ENCODE data around the gene ITGA8.
A peak's percentile ranks its signal among the peaks of the same experiment; 100 is the strongest.
"Not testable (repeated sequence)": the region's sequence is repeated elsewhere in the genome, so short reads cannot be mapped to it uniquely, and the experiment has no call there.

The ITGA8 gene

DNA sequence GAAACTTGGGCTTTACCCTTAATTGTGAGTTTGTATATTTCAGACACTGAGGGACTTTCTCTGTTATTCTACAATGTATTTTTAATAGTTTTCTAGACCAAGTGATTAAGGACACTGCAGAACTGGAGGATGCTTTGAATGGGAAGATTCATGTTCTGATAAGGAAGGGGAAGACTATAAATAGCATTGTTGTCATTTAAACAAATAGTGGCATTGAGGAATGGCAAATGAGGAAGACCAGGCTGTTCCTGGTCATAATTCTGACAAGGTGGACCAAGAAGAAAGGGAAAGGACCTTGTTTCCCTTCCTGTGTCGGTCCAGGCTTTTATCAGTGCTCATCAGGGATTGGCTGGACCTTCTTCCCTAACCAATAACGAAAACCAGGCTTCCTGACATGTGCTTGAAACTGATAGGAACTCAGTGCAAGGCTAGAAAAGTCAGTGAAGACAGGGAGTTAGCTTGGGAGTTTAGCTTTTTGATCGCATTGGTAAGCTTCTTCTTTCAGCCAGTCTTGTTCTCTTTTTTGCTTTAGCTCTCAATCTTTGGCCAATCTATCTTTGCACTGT lies 116.2 kb downstream of the ITGA8 start:
- no peak for DNase-seq

DNA sequence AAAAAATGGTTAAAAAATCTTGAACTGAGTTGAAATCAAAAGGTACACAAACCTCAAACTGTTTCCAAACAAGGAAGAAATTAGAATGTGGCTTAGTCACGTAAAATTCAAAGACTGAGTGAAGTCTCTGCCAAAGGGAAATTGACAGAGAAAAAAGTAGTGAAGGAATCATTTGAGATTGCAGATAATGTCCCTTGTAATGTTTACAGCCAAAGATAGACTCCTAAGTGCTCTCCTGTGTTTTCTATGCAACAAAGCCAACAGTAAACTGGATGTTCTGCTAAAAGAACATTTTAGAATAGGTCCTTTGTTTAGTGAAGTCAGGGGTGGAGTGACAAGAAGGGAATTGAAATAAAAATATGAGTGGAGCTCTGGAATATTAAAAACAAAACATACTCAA lies 117.9 kb downstream of the ITGA8 start:
- no peak for DNase-seq

DNA sequence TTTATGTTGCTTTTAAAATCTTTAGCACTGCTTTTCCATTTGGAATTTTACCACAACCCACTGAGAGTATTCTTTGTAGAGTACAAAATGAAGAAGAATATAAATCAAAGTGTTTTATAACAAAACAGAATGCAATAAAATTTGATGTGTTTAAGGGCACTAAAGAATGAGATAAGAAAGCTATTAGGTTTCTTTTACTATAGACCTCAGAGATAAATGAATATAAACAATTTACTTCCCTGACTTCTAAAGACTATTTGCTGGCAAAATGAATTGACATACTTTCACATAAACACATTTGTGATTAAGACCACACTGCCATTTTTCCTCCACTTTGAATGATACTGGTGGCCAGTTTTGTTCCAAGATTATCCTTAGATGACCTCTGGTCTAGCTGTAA lies 124.5 kb downstream of the ITGA8 start:
- no peak for DNase-seq

DNA sequence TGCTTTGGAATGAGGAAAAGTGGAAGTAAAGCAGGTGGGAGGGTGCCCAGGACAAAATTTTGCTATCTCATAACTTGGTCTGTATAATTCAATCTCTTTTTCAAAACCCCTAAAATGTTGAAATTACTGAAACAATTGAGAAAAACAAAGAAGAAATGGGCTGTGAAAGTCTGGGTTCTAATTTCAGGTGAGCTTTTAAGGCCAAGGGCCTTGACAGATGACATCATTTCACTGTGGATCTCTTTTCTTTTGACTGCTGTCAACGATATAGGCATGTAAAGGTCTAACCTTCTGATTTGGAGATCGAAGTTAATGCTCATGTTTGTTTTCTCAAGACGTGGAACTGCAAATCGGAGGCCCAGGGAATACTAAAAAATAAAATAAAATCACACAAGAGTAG lies 127.8 kb downstream of the ITGA8 start:
- no peak for DNase-seq

DNA sequence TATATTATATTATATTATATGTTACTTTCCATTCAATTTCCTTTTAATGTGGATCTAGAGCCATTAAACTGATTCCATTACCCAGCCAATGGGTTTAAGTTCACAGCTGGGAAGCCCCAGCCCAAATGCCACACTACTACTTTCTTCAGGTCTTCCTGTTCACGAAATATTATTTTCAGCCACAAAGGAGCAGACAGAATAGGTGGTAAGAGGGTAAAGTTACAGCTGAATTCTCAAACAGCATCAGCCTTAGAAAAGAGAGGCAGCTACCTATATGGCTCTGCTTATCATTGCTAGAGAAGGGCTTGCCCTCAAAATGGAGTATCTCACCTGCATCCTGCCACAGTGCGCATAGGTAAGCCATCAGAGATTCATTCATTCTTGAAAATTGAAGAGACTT lies 128.3 kb downstream of the ITGA8 start:
- DNase-seq: no peak

DNA sequence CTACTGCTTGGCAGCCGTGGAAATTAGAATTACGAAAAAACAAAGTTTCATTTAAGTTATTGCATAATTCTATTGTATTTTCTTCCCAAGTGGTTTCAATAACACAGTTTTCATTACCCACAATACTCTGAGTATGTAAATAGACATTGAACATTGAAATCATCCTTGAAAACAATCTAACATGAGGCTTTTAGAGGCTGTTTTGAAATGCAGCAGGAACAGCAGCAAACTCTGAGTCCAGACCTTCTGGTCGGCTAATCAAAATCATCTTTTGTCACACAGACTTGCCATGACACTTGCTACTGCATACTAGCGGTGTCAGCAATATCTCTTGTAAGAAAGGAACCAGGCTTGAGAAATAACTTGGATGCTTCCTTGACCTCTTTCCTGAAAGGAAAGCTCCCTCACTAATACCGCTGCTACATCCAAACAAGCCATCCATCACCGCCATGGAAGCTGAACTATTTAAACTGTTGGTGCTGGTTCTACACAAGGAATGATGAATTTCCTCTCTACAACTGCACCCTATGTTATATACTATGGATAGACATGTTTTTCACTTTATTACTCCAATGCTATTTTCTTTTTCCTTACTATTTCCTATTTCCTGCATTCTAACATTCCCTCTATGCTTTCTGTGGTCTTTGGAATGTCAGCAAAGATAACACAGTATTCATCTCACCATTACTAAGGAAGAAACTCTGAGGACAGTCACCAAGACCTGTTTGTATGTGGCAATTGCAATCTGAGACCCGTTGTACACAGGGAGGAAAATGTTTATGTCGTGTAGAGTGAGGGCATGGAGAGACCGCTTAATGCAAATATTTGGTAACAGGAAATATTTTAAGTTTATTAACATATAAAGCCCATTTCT lies 130.8 kb downstream of the ITGA8 start:
- DNase-seq: no peak

DNA sequence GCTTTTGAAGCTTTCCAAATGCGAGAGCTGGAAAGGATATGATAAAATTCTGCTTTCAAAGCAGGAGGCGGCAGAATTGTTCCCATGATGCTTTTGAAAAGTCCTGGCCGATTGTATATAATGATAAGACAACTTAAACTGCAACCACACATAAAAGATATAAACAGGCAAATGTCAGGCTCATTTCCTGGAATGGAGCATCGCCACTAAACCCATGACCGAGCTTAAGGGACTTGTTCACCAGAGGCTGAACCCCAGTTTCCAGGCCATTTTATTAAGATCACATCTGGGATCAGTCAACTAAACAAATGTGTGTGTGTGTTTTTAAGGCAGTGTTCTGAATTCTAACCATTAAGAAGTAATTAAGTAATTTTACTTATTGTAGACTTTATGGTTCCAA lies 131.6 kb downstream of the ITGA8 start:
- no peak for DNase-seq

DNA sequence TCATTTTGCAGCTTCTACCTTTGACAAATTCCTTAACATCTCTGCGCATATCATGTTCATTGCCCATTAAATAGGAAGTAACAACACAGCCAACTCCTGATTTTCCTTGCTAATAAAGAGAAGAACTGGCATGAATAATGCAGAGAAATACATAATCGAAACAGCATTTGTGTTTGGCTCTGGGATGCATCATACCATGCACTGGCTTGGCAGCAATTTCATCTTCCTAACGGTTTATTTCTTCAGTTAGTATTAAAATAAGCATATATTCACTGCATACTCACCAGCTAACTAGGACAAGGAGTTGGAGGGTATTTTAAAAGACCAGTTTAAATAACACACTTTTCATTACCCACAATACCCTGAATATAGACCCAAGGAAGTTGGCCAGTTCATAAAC lies 132.5 kb downstream of the ITGA8 start:
- DNase-seq: no peak

DNA sequence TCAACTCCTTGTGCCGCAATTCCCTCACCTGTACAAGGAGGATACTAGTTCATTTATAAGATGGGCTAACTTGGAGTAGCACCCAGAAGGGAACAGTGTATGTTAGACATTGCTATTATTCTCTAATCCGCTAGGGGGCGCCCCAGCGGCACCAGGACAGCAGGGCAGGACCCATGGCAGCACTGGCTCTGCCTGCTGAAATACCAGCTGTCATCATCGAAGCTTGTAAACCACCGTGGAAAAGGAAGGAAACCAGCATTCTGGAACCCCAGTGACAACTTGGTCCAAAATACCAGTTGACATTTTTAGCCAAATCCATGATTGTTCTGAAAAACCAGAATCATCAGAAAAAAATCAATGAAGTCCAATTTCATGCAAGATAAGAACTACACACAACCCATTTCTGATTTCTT lies 134.4 kb downstream of the ITGA8 start:
- DNase-seq: peak; percentile 2

DNA sequence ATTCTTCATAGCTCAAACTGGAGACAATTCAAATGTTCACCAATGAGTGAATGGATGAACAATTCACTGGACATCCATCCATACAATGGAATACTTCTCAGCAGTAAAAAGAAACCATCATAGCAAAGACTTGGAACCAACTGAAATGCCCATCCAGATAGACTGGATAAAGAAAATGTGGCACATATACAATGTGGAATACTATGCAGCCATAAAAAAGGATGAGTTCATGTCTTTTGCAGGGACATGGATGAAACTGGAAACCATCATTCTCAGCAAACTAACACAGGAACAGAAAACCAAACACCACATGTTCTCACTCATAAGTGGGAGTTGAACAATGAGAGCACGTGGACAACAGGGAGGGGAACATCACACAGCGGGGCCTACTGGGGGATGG lies 136.8 kb downstream of the ITGA8 start:
- not testable (repeated sequence) for DNase-seq

DNA sequence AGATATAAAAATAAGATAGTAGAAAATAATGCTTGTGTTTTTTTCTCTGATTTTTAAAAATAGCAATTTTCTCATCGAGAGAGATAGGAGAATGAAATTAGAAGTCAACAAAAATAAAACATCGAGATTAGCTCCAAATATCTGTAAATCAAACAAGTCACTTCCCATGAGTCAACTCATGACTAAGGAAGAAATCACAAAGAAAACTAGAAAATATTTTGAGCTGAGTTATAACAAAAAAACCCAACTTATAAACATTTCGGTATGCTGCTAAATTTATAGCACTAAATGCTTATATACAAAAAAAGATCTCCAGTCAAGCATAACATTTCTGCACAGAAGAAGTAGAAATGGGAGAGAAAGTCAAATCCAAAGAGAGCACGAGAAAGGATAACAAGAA lies 140.1 kb downstream of the ITGA8 start:
- DNase-seq: no peak

DNA sequence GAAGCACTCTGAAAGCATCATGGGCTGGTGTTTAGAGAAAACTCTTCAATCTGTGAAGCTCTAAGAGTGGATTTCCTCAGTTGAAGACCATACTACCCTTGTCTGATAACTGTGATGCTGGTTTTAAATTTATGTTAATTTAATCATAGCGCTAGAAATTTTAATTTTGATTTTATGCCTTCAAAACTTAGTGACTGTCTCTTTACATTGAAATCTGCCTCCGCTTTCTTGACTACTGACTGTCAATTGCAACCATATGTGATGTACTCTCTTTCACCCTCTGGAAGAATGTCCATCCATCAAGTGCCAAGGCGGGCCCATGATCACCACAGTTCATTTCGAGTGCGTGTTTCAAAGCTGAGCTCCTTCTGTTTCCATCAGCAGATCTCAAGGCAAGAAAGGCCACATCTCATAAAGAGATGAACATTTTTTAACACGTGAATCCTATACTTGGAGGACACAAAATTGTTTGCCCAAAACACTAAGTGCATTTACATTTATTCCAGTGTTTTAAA lies 147.1 kb downstream of the ITGA8 start:
- DNase-seq: no peak

DNA sequence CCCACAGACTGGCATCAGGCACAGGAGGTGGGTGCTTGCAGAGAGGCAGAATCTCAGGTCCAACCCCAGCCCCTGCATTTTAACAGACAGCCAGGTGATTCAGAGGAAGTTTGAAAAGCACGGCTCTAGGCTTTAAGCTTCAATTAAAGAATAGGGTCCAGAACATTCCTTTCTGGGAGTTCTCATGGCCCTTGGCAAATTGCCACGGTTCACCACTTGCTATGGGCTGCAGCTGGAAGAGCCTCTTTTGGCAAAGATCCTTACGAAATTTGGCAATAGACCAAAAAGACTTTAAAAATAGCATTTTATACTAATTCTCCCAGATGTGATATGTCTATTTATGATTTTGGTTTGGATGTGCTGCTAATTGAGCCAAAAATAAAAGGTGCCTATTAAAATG lies 148.1 kb downstream of the ITGA8 start:
- DNase-seq: no peak

DNA sequence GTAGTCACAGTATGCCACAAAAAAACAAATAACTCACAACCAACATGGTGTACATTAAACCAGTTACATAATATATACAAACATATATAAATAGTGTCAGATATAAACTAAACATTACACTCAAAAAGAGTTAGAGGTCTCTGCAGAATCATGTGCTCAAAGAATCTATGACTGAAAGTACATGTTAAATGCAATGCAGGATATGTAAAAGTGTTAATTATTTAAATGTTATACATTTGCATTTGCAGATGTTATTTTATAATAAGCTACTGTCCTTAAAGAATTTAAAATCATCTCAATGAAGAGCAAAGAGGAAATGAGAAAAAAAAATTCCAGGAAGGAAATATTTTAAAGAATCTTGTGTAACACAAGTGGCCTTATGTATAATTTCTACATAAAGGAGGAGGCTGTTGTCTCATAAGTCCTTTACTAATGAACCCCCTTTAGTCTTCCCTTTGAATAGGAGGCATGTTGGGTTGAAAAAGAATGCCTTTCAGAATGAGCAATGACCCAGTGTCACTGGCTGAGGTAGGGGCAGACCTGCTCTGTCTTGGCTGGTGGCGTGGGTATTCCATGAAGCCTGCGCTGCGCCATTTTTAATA lies 148.9 kb downstream of the ITGA8 start:
- DNase-seq: peak; percentile 7

DNA sequence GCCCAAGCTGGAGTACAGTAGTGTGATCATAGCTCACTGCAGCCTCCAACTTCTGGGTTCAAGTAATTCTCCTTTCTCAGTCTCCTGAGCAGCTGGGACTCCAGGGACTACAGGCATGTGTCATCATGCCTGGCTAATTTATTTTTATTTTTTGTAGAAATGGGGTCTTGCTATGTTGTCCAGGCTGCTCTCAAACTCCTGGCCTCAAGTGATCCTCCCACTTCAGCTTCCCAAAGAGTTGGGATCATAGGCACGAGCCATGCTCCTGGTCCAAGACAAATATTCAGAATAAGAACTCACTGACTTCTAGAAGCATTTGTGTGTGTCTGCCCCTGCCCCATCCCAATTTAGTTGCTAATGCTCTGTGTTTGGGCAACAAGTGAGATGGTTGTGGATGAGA lies 151.8 kb downstream of the ITGA8 start:
- DNase-seq: no peak

DNA sequence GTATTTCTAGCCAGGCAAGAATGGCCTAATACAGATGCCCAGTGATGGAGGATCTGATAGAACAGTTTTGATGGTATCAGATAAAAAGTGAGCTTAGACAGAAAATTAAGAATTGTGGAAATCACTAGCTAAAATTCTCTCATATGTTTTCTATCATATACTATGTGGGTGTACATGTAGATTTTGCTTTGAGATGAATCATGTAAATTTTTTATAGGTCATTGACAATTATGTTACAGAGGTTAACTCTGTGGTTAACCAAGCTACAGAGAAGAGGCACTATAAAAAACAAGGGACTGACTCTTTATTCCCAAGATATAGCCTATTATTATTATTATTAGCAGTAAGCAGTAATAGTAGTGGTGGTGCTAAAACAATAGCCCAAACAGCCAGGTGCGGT lies 156.5 kb downstream of the ITGA8 start:
- DNase-seq: no peak

DNA sequence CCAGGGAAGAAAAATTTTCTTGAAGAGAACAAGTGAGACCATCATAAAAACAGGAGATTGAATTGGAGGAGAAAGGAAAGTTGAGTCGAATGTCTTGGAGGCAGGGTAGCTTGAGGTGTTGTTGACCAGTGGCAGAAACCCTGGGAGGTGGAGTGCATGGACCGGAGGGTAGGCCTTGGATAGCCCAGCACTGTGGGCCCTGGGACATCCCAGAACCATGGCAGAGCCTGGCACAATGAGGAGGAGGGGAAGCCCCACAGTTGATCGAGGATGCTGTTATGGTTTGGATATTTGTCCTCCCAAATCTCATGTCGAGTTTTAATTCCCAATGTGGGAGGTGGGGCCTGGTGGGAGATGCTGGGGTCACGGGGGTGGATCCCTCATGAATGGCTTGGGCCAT lies 157.1 kb downstream of the ITGA8 start:
- no peak for DNase-seq

DNA sequence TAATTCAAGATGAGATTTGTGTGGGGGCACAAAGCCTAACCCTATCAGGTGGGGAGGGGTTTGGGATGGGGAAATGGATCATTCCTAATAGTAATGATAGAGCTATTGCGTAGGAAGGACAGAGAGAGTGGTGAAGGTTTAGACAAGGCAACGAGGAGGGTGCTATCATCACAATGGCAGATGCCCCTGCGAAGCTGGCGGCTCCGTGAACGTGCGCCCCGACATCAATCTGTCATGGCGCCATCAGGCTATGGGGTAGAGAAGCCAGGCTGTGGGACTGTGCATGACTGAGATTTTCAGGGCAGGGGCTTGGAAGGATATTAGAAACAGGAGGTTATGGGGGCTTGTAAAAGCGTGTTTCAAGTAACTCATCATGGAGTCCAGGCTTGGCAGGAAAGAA lies 157.6 kb downstream of the ITGA8 start:
- no peak for DNase-seq

DNA sequence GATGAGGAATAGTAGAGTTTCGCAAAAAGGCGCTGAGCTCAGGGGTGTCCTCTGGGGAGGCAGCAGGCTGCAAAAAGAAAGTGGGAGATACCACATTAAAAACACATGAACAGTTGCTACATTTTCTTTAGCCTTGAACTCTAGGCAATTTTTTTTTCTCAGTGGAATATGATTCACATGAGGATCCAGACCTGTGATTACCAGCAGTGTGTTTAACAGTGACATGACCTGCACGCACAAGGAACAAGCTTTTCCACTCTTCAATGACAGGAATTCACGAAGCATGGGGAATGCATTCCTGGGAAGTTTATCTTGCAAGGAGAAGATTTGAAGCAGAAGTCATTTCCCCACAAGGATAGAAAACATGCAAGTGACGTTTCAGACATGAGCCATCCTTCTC lies 161.6 kb downstream of the ITGA8 start:
- DNase-seq: no peak

DNA sequence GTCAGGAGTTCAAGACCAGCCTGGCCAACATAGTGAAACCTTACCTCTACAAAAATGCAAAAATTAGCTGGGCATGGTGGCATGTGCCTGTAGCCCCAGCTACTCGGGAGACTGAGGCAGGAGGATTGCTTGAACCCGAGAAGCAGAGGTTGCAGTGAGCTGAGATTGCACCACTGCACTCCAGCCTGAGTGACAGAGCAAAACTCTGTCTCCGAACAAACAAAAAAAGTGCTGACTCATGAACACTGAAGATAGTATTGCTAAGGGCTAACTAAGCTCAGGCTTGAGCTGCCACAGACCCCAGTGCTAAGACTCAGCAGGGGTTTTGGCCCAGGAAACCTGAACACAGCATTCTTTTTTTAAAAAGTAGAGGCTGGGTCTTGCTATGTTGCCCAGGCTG lies 162.6 kb downstream of the ITGA8 start:
- not testable (repeated sequence) for DNase-seq

DNA sequence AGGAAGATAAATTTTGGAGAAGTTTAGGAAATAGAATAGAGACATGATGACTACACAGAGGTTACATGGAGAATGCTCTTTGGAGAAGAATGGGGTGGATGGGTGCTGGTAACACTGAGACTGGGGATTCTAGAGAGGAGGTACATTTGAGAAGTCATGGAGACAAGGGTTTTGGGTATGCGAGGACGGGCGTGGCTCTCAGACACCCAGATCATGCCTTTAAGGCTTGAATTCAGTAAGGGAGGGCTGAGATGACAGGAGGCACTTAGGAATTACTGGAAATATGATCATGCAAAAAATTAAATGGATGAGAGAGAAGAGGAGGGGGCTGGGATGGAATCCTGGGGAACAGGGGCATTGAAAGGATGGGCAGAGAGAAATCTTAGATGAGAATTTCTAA lies 168.8 kb downstream of the ITGA8 start:
- no peak for DNase-seq

DNA sequence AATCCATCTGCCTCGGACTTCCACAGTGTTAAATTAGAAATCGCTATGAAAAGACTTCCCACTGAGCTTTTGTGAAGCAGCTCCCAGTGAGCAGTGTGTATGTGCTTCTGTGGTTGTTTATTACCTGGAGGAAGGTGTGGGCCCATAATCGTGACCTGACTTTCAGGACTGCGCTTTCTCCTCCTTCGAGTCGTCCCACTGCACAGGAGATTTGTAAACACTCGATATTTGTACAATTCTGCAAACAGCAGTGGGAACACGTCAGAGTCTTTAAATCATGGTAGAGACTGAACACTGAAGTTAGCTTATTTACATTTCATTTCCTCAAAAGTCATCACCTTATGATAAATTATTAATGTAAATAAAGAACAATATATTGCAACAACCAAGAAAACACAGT lies 171.4 kb downstream of the ITGA8 start:
- no peak for DNase-seq

DNA sequence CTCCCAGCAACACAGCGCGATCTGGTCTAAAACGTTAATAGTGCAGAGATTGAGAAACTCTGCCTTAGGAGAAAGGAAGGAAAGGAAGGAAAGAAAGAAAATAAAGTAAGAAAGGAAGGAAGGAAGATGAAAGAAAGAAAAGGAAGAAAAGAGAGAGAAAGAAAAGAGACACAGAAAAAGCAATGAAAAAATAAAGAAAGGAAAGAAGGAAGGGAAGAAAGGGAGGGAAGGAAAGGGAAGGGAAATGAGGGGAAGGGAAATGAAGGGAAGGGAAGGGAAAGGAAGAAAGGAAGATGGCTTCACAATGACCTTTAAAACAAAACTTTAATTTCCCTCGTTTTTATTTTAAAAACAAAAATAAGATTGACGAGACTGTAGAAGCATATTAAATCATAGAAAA lies 173.1 kb downstream of the ITGA8 start:
- no peak for DNase-seq

DNA sequence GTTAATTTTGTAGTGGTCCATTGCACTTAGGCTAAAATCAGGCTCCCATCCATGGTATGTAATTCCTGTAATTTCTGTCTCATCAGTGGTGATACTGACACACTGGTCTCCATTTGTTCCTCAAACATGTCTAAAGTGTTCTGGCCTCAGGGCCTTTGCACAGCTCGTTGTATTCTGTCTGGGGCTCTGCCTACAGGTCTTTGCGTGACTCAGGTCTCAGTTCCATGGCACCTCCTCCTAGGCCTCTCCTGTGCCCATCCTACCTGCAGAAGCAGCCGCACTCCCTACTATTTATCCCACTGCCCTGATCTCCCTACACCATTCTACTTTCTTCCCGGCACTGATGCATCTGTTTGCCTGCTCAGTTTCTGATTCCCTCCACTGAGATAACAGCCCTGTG lies 173.8 kb downstream of the ITGA8 start:
- DNase-seq: no peak
